Epidermal melanocyte (primary cell): ENCODE results near the gene UGT2B7.

ENCODE experiments used
- DNase-seq: peaks from one replicate; pipeline ENCODE4 v3.0.0; 2011; ENCODE audit warnings: low spot score; ENCODE audit not compliant: insufficient read length

Gene UGT2B7

DNA sequence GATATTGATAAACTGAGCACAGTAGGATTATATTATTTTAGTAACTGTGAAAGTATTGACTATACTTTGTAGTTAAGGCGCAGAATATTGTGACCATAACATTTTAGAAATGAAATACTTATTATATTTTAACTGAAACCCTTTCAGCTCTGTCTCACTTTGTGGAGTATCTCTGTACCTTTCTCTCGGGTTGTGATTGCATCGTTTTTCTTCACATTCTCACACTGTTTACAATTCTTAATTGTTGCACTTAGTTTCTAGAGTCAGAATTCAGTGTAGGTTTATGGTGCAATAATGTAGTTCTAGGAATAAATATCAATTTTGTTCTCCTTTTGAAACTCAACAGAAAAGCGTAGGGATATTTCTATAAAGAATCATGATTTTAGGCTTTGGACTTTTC, 57.7 kb downstream of the UGT2B7 start:
- DNase-seq: no peak

DNA sequence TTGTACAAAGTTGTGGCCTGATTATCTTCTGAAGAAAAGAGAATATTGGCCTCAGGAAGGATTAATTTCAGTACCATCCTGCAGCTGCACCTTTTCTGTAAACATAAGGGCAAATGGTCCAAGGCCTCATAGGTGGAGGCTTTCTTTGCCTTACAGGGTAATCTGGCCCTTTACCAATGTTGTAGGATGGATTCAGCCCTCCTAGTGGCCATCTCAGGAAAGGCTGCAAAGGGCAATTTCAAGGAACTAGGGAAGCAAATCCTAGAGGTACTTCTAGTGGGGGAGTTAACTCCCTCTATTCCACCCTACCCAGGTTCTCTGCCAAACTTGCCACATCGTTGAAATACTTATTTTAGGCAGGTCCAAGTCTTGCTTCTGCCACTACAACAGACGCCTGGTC, 60.6 kb downstream of the UGT2B7 start:
- DNase-seq: no peak
